NCI-H2171 treated with DMSO at 0.1 percent for 48 hours (cell line): ENCODE measurements around the gene LHPP.

Experiments
- DNase-seq: peaks from one replicate; lab custom pipeline; 2025; lab: John Stamatoyannopoulos, UW

Gene LHPP

GRCh38 chr10:124658591-124659242 lies 197.1 kb downstream of the LHPP start:
- no peak for DNase-seq

DNA sequence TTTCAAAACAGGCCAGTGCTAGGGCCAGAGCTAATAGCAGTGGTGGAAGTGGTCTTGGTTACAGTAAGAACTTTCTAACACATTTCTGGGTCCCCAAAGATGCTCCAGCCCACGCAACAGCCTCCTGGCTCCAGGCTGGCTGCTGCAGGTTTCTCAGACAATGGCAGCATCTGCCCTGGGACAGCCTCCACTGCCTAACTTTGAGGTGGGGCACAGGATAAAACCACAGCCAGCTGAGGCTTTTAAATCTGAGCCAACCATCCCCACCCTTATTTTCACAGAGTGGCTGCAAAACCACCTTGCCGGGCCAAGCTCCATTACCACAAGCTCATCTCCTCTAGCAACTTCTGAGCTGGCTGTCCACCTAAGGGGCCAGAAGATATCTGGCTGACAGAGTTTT lies 197.8 kb downstream of the LHPP start:
- DNase-seq: no peak

DNA sequence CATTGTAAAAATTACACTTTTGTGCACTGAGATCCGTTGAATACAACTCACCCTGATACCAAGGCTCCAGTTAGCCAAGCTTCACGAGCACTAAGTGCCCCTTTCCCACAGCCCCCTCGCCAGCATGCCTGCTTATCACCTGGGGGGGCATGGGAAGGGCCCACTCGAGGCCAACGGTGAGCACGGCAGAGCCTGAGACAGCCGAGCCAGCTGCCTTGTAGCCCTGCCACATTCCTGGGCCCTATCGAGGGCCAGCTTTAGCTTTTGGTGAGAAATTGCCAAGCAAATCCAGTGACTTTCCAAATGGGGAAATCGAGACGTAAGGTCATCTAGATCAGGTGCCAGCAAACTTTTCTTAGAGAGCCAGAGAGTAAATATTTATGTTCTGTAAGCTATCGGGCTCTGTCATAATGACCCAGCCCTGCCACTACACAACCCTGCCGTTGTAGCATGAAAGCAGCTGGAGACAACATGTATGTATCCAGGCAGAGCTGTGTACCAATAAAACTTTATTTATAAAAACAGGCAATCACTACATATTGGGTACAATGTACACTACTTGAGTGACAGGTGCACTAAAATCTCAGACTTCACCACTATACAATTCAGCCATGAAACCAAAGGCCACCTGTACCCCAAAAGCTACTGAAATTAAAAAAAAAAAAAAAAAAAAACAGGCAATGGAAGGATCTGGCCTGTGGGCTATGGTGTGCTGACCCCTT lies 198.9 kb downstream of the LHPP start:
- DNase-seq: no peak

DNA sequence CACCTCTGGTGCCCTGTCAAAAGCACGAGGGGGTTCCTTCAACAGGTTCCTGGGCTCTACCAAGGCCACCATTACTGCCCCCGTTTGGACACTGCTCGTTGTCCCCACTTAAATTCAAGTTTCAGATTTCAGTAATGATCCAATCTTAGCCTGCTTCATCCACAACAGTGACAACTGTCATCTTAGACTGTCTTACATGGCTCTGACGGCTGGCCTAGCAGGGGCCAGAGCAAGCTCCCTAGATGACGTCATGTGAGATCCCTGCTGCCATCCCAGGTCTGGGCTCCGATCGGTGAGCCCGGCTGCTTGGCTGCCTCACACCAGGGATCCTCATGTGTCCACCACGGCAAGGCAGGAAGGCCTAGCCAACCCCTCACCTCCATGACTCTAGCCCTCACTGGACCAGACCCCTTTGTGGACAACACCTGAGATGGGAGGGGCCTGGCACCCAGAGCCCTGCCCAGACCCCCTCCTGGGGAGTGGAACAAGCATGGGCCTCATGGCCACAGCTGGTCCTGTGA lies 200.1 kb downstream of the LHPP start:
- no peak for DNase-seq

DNA sequence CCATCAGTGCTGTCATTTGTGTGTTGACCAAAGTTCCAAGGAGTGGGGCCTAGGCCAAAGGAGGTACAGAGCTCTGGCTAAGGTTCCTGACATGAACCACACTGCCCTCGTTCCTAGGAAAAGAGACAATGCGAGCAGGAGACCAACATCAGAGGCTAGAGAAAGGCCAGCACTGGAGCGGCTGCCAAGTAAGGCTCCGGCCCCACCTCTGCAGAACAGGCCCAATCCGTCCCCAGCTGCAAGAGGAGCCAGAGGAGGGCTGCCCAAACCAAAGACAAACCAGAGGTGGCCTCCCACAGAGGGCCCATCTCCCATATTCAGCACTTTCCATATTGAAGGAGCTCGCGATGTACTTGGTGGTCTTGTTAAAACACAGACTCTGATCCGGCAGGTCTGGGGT lies 201.6 kb downstream of the LHPP start:
- no peak for DNase-seq
